ENCODE results near the gene ANKRD2.

The ANKRD2 gene

DNA sequence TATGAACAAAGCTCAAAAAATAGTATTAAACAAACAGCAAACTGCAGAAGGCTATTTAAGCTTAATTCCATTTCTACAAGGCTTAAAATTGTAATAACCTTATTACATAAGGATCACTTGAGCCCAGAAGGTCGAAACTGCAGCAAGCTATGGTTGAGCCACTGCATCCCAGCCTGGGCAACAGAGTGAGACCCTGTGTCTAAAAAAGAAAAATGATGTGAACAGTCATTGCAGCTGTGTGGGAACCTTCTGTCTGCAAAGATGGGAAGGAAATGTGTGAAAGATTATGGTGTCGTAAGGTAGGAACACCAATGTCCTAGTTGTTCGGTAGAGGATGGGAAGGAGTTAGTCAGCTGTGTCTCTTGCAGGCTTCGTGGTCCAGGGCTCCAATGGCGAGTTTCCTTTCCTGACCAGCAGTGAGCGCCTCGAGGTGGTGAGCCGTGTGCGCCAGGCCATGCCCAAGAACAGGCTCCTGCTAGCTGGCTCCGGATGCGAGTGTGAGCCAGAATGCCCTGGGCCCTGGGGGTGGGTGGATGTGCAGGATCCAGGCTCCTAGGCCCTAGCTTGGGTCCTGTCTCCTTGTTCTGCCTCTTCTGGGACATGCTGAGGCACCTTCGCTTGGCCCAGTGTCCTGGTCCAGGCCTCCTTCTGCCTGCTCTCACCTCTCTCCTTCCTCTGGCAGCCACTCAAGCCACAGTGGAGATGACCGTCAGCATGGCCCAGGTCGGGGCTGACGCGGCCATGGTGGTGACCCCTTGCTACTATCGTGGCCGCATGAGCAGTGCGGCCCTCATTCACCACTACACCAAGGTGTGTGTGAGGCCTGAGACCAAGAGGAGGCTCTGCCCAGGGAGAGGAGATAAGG lies 26.1 kb downstream of the ANKRD2 start:
- DNase-seq: no peak

DNA sequence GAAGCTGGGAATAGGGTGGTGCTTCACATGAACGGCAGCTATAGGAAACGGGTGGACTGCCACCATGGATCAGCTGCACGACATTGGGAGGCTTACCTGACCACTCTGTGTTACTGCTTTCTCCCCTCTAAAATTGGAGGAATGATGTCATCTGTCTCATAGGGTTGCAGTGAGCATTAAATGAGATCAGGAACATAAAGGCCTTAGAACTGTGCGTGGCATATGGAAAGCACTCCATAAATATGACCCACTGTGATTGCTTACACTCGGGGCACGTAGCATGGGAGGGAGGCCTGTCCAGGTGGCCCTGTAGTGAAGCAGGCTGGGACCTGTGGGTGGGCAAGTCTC lies 26.7 kb downstream of the ANKRD2 start:
- DNase-seq: no peak

DNA sequence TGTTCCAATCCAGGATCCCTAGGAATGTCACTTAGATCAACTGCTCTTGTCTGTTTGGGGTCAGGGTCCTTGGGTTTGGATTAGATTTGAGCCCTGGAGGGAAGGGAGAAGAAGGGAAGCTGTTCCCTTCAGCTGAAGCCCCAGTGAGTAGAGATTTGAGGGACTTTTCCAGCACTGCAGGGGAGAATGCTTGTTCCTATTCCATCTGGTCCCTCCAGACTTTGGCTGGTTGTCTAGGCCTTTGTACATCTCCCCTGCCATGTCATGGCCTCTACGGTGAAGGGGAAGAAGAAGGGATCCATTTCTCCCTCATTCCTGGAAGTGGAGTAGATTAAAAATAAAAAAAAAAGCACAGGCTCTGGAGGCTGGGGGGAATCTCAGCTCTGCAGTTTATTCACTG lies 28.0 kb downstream of the ANKRD2 start:
- no peak for DNase-seq

GRCh38 chr10:97601268-97602215 lies 29.0 kb downstream of the ANKRD2 start:
- no peak for DNase-seq

GRCh38 chr10:97607095-97607636 lies 34.6 kb downstream of the ANKRD2 start:
- no peak for DNase-seq

DNA sequence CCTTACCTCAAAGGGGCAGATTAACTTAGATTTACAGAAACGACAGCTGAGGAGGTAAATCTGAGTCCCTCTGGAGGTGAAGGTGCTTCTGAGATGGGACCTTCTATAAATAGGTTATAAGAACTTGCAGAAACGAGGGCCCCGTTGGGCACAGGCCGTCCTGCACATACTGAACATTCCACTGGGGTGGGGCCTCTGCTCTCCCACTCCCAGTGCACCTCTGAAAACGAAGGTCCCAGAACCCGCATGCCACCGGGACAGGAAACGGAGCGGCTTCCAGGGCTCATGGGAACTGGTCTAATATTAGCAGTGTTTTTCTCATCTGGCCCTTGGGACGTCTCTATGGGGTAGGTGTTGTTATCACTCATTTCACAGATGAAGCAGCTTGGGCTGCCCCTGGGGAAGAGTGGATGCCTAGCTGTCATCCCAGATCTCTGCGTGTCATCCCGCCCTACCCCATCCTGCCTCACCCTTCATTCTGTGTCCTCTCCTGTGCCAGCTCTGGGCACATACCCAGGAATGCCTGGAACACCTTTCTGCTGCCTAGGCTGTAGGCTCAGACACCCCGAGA lies 36.5 kb downstream of the ANKRD2 start:
- DNase-seq: no peak

- no peak for DNase-seq
Observed at GRCh38 chr10:97611473-97611872, 38.9 kb downstream of the ANKRD2 start.

- no peak for DNase-seq
Observed at GRCh38 chr10:97612386-97612785, 39.8 kb downstream of the ANKRD2 start.

GRCh38 chr10:97618285-97618684 lies 45.7 kb downstream of the ANKRD2 start:
- no peak for DNase-seq

DNA sequence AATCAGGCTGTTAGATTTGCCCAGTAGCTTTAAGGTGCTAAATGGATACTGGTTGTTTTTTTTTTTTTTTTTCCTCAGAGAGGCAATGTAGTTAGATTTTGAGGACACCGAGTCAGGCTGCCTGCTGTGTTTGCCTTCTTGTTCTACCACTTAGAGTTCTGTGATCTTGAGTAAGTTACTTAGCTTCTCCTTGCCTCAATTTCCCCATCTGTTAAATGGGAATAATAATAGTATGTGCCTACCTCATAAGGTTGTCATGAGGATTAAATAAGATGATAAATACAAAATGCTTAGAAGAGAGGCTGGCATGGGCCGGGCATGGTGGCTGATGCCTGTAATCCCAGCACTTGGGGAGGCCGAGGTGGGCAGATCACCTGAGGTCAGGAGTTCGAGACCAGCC lies 46.2 kb downstream of the ANKRD2 start:
- DNase-seq: no peak

DNA sequence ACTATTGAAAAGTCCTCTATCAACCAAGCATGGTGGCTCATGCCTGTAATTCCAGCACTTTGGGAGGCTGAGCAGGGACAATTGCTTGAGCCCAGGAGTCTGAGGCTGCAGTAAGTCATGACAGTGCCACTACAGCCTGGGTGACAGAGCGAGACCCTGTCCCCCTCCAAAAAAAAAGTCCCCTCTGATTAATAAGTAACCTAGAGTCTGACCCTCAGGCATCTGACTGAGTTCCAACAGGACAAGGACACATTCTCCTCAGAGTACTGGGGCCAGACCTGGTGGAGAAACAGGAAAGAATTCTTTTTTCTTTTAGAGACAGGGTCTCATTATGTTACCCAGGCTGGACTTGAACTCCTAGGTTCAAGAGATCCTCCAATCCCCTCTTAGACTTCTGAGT lies 50.7 kb downstream of the ANKRD2 start:
- no peak for DNase-seq

DNA sequence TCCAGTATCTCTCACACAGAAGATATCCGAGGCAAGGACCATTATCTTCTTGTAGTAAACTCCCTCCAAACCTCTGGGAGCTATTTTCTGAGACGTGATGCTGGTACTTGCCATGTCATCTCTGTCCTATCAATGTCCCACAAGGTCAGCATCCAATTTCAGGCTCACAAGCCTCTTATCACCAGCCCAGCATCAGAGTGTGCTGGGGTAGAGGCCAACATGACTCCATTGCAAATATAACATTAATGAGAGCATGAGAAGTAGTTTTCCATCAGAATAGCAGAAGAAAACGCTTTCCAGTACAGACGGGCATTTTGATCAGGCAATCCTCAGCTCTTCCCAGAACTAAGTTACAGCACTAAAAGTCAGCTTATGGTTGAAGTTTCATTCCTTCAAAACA lies 55.2 kb downstream of the ANKRD2 start:
- DNase-seq: no peak

DNA sequence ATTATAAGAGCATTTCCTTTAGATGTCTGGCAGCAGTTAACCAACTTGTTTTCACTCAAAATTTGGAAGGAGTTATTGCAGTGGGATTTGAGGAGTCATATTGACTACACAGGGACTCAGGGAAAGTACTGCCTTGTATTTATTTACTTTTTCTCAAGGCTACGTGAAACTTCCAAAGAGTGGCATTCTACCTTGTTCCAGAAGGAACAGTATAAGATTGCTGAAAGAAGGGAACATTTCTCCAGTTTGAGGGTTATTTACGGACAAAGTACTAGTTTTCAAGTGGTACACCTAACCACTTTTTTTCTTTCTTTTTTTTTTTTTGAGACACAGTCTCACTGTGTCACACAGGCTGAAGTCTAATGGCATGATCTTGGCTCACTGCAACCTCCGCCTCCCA lies 55.6 kb downstream of the ANKRD2 start:
- DNase-seq: no peak

DNA sequence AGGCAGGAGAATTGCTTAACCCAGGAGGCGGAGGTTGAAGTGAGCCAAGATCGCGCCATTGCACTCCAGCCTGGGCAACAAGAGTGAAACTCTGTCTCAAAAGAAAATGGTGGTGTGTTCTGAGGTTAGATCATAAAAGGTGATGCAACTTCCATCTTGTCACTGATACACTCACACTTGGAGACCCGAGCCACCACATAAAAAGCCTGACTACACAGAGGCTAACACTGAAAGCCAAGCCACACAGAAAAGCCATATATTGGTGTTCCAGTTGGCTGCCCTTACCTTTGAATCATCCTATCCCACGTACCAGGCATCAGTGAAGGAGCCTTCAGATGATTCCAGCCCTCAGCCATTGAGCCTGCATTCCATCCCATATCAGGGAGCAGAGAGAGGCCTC lies 56.7 kb downstream of the ANKRD2 start:
- DNase-seq: no peak

GRCh38 chr10:97631098-97631497 lies 58.5 kb downstream of the ANKRD2 start:
- no peak for DNase-seq

DNA sequence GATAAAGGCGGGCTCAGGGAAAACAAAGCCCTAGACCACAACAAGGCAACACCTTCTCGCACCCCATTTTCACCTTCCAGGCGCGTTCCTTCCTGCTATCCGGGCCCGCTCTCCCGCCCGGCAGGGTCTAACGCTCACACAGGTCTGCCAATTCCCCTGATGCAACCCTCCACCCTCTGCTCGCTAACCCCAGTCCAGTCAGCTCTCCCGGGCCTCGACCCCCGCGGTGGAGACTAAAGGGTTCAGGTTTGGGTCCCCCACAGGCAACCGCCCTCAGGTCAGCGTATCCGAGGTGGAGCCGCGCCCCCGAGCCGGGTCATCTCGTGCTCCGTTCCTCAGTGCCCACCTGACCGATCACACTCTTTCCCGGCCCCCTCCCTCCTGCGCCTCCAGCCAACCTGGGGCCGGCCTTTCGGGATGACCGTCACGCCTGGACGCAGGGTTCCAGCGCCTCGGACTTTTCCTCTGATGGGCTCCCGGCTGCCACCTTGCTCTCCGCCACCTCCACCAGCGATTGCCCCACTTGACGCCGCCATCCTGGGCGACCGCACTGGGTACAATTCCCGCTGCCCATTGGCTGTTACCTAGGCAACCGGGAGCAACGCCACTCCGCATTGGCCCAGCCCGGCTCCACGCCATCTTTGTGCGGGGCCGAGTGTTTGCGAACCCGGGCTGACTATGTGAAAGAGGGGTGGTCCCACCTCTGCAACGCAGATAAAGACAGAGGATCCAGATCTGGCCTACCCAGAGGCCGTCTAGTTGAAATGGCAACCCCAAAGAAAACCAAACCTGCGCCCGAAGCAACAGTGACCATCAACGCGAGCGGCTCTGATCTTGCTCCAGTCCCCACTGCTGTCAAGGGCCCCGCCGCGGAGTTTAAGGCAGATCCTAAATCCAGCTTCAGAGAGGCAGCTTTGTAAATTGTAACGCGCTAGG lies 60.6 kb downstream of the ANKRD2 start, which contains the start of gene MORN4:
Gene MORN4, minus strand, starts transcription at position 552 of the 936 bp plus-strand sequence. CDS start 13,847 bp downstream, outside the sequence.
- peak; percentile 75 for DNase-seq

Data from NCI-H1048 (cell line).